Natural killer cell (primary cell): ENCODE data around the gene TRERF1. TPM values are rescaled to one million over a fixed set of nuclear protein-coding genes. Genes with fewer than 3 reads are reported as not detected.

Experiments used
- ATAC-seq, 3 donors: fragments of 150-1000 bp in 2 of 3; fragments of 200-7000 bp in 1 of 3; cut with Tn5 transposase; 1 replicate in 1 of 3; 2 replicates in 2 of 3; pipeline ENCODE4 v1.10.0; 2021; ENCODE audit warnings: mild to moderate bottlenecking in 2 of 3, moderate library complexity in 2 of 3
- DNase-seq, 2 donors: peaks; one replicate each; pipeline versions ENCODE4 v3.0.0 to v3.0.0-alpha.2; 2013 to 2021; ENCODE audit warnings: mixed read lengths in 1 of 2
- H3K27ac ChIP-seq: one replicate; pipeline ENCODE4 v1.5.1; 2013; ENCODE audit warnings: mild to moderate bottlenecking, low read length
- H3K27me3 ChIP-seq: one replicate; pipeline ENCODE4 v1.6.1; 2013; ENCODE audit warnings: low read length; ENCODE audit not compliant: control insufficient read depth, insufficient read depth
- H3K36me3 ChIP-seq: one replicate; pipeline ENCODE4 v1.6.1; 2013; ENCODE audit warnings: low read length; ENCODE audit not compliant: control insufficient read depth, insufficient read depth
- H3K4me1 ChIP-seq: one replicate; pipeline ENCODE4 v1.6.1; 2013; ENCODE audit warnings: low read length; ENCODE audit not compliant: control insufficient read depth, insufficient read depth
- H3K4me3 ChIP-seq: one replicate; pipeline ENCODE4 v1.5.1; 2013; ENCODE audit warnings: low read length
- H3K9me3 ChIP-seq: one replicate; pipeline ENCODE4 v1.6.1; 2013; ENCODE audit warnings: low read length; ENCODE audit not compliant: control insufficient read depth, insufficient read depth
- H3K27ac Mint-ChIP-seq, 2 donors: one replicate each; pipeline ENCODE4 v1.8.0; 2022; ENCODE audit warnings: mild to moderate bottlenecking in 2 of 2, mixed read lengths in 2 of 2, moderate library complexity in 1 of 2
- H3K27me3 Mint-ChIP-seq, 2 donors: one replicate each; pipeline ENCODE4 v1.8.0; 2022; ENCODE audit warnings: low read depth in 2 of 2, mixed read lengths in 2 of 2
- H3K36me3 Mint-ChIP-seq: one replicate; pipeline ENCODE4 v1.8.0; 2022; ENCODE audit warnings: mixed read lengths
- H3K4me1 Mint-ChIP-seq, 2 donors: one replicate each; pipeline ENCODE4 v1.8.0; 2022; ENCODE audit warnings: mixed read lengths in 2 of 2
- H3K4me3 Mint-ChIP-seq: one replicate; pipeline ENCODE4 v1.8.0; 2022; ENCODE audit warnings: mild to moderate bottlenecking, moderate library complexity, mixed read lengths
- H3K9me3 Mint-ChIP-seq, 2 donors: one replicate each; pipeline ENCODE4 v1.8.0; 2022; ENCODE audit warnings: mixed read lengths in 2 of 2
- CTCF ChIP-seq: fragments of 200-600 bp; IDR thresholded peaks from one replicate; pipeline ENCODE4 v1.8.0; 2022; ENCODE audit warnings: antibody characterized with exemption
- WGBS: methylation state at CpG from one replicate; pipeline ENCODE4 v1.1.7; 2013; ENCODE audit warnings: missing lambda C conversion rate; ENCODE audit not compliant: insufficient coverage; 5-methylcytosine and 5-hydroxymethylcytosine counted together
- intact Hi-C: fragments of 100-400 bp; cut with micrococcal nuclease; formaldehyde crosslinking; loops from one replicate; pipeline ENCODE4 v1.14.2; 2022
- total RNA-seq, 4 donors: library from RNA; stranded (reverse); fragments of 120-200 nt in 1 of 4; gene quantifications; one replicate each; pipeline versions ENCODE4 v1.2.3 to v1.2.4, GENCODE V29; 2013 to 2022

The TRERF1 gene
- total RNA-seq, 3 donors from 2014 or later (not counting 1 experiment from before 2014, with no cell fraction given) = 34.6 to 42.3 (median 38.6) TPM

- H3K36me3 Mint-ChIP-seq = no peaks in the 10 kb centered on the region
- peaks cover 55 to 61% of the 10 kb centered on the region in 2 donors for H3K4me1 Mint-ChIP-seq
- no peaks in the 10 kb centered on the region for H3K27me3 Mint-ChIP-seq
- Histone ChIP-seq H3K9me3 (no peaks in the 10 kb centered on the region), H3K27me3 (no peaks in the 10 kb centered on the region), H3K36me3 (no peaks in the 10 kb centered on the region), H3K27ac (no peak overlapping the region), H3K4me1 (peaks cover 53% of the 10 kb centered on the region), H3K4me3 (no peak overlapping the region)
- H3K4me3 Mint-ChIP-seq = no peak overlapping the region
- ATAC-seq = no peak
- DNase-seq = no peak
- H3K27ac Mint-ChIP-seq = no peak overlapping the region
- 82% methylated on average over 5 of the region's 6 CpGs for WGBS
- no peaks in the 10 kb centered on the region for H3K9me3 Mint-ChIP-seq
- TF ChIP-seq CTCF = no peak
- intact Hi-C loops = no loop called here
Measured at GRCh38 chr6:42383421-42384205, 68.1 kb downstream of the TRERF1 start.

- no peak overlapping the region for H3K27ac Mint-ChIP-seq
Measured at GRCh38 chr6:42381850-42382249, 69.9 kb downstream of the TRERF1 start.

DNA sequence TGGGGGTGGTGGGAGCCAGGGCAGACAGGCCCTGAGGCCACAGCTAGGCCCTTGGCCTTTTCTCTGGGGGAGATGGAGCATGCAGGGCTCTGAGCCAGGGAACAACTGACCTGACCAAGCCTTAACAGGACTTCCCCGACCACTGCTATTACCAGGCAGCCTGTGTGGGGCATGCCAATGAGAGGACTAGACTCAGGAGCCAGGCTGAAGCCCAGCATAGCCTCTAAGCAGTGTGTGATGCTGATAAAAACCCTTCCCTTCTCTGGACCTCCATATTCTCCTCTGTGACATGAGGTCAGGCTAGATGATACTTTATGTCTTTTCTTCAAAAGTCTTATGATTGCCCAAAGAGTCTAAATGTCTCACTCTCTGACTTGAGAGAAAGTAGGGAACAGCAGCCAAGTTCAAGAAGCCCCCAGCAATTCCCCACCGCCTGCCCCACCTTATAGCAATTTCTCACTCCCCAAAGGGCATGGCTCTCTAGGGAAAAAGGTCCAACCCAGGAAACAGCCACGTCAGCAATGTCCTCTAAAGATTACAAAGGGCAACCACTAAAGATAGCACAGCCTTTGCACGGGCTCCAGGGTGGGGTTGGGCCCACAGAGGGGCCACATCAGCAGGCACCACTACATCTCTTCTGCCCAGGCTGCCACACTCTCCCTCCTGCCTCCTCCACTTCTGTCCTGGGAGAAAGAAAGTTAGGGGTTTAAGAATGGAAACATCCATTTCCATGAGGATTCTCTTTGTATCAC, 71.3 kb downstream of the TRERF1 start:
- Histone ChIP-seq H3K27me3 (no peaks in the 10 kb centered on the region), H3K36me3 (no peaks in the 10 kb centered on the region), H3K4me1 (peaks cover 40% of the 10 kb centered on the region), H3K9me3 (no peaks in the 10 kb centered on the region), H3K4me3 (no peak overlapping the region), H3K27ac (no peak overlapping the region)
- Mint-ChIP-seq H3K27ac (peak overlapping the region; percentile 36 to 50), H3K4me3 (no peak overlapping the region), H3K9me3 (no peaks in the 10 kb centered on the region), H3K36me3 (no peaks in the 10 kb centered on the region), H3K4me1 (peaks cover 52 to 55% of the 10 kb centered on the region in 2 donors), H3K27me3 (no peaks in the 10 kb centered on the region)
- intact Hi-C loops = no loop called here
- no peak for TF ChIP-seq CTCF
- WGBS = 60% methylated on average over 4 of the region's 4 CpGs
- no peak for DNase-seq
- peak in 1 of 3 donors; percentile 67 for ATAC-seq

More at GRCh38 chr6:42381850-42382249, 69.9 kb downstream of the TRERF1 start:
- TF ChIP-seq CTCF = no peak
- Histone ChIP-seq H3K27me3 (no peaks in the 10 kb centered on the region), H3K4me3 (no peak overlapping the region), H3K27ac (no peak overlapping the region), H3K36me3 (no peaks in the 10 kb centered on the region), H3K9me3 (no peaks in the 10 kb centered on the region), H3K4me1 (peaks cover 45% of the 10 kb centered on the region)
- Mint-ChIP-seq H3K36me3 (no peaks in the 10 kb centered on the region), H3K9me3 (no peaks in the 10 kb centered on the region), H3K27me3 (no peaks in the 10 kb centered on the region), H3K4me1 (peaks cover 55 to 59% of the 10 kb centered on the region in 2 donors), H3K4me3 (no peak overlapping the region)
- DNase-seq = no peak
- 96% methylated on average over 3 of the region's 3 CpGs for WGBS
- ATAC-seq = no peak
- intact Hi-C loops = no loop called here
